SJCRH30 (cell line): ENCODE measurements around the gene LAIR2. TPM values are rescaled to one million over a fixed set of nuclear protein-coding genes. Genes with fewer than 3 reads are reported as not detected.
A peak's percentile ranks its signal among the peaks of the same experiment; 100 is the strongest.

ENCODE experiments used
- DNase-seq, 2 experiments: peaks; one replicate each; pipeline ENCODE4 v3.0.0-alpha.2; 2015 to 2020
- H3K27ac ChIP-seq: fragments of 250-450 bp; sonication (Bioruptor Pico); 2 replicates; pipeline ENCODE4 v1.5.1; 2020; ENCODE audit warnings: mild to moderate bottlenecking, moderate library complexity
- H3K27me3 ChIP-seq: fragments of 250-450 bp; sonication (Bioruptor Pico); 2 replicates; pipeline ENCODE4 v1.5.1; 2020; ENCODE audit warnings: mild to moderate bottlenecking, moderate library complexity
- H3K36me3 ChIP-seq: fragments of 250-450 bp; sonication (Bioruptor Pico); 2 replicates; pipeline ENCODE4 v1.5.1; 2020; ENCODE audit warnings: mild to moderate bottlenecking, moderate library complexity
- H3K4me1 ChIP-seq: fragments of 250-450 bp; sonication (Bioruptor Pico); 2 replicates; pipeline ENCODE4 v1.5.1; 2020; ENCODE audit warnings: mild to moderate bottlenecking, moderate library complexity
- H3K4me3 ChIP-seq: fragments of 250-450 bp; sonication (Bioruptor Pico); 2 replicates; pipeline ENCODE4 v1.5.1; 2020; ENCODE audit warnings: mild to moderate bottlenecking, moderate library complexity
- H3K9me3 ChIP-seq: fragments of 250-450 bp; sonication (Bioruptor Pico); replicated peaks from 2 replicates; pipeline ENCODE4 v1.5.1; 2020; ENCODE audit warnings: mild to moderate bottlenecking, moderate library complexity
- total RNA-seq: library from RNA; depleted of rRNA; stranded (reverse); fragments of >200 nt; shearing (Covaris generic); gene quantifications from 2 replicates; pipeline ENCODE4 v1.2.3, GENCODE V29; 2014; rRNA removed

LAIR2 gene
- total RNA-seq, 1 experiment from 2014 or later, result not detected

- peaks cover 8% of the 10 kb centered on the region for H3K27me3 ChIP-seq
- H3K4me3 ChIP-seq, result no peak overlapping the region
- no peak overlapping the region for H3K27ac ChIP-seq
- no peaks in the 10 kb centered on the region for H3K36me3 ChIP-seq
- no peak for DNase-seq
- H3K4me1 ChIP-seq, result no peaks in the 10 kb centered on the region
- H3K9me3 ChIP-seq, result no peaks in the 10 kb centered on the region
These were observed 53.6 kb downstream of the LAIR2 start for GRCh38 chr19:54556194-54556593.

- Histone ChIP-seq H3K27me3 (peaks cover 8% of the 10 kb centered on the region), H3K36me3 (no peaks in the 10 kb centered on the region), H3K27ac (no peak overlapping the region), H3K4me3 (no peak overlapping the region), H3K4me1 (no peaks in the 10 kb centered on the region), H3K9me3 (no peaks in the 10 kb centered on the region)
- peak in 1 of 2 experiments; percentile 17 for DNase-seq
These were observed 55.7 kb downstream of the LAIR2 start for GRCh38 chr19:54558339-54558738.

Other genes with a start within 250 kb of the LAIR2 start
- 0.02 TPM in 1 of 2 replicates, not detected in the other for gene LILRB5, start 245.6 kb upstream of the LAIR2 start, total RNA-seq
- not detected in 2 replicates for gene LILRB2, start 221.7 kb upstream of the LAIR2 start, total RNA-seq
- not detected in 2 replicates for gene LILRA5, start 189.7 kb upstream of the LAIR2 start, total RNA-seq
- not detected in 2 replicates for gene LILRA4, start 163.7 kb upstream of the LAIR2 start, total RNA-seq
- not detected in 2 replicates for gene LAIR1, start 137.9 kb upstream of the LAIR2 start, total RNA-seq
- not detected in 2 replicates for gene TTYH1, start 87.4 kb upstream of the LAIR2 start, total RNA-seq
- gene LENG8, start 53.6 kb upstream of the LAIR2 start, total RNA-seq, result 18.9 and 25.6 TPM in 2 replicates
- gene LENG9, start 39.1 kb upstream of the LAIR2 start, total RNA-seq, result 0.38 and 0.40 TPM in 2 replicates
- 0.20 and 1.2 TPM in 2 replicates for gene CDC42EP5, start 29.5 kb upstream of the LAIR2 start, total RNA-seq
- not detected in 2 replicates for gene LILRA2, start 71.0 kb downstream of the LAIR2 start, total RNA-seq
- not detected in 2 replicates for gene LILRA1, start 90.8 kb downstream of the LAIR2 start, total RNA-seq
- not detected in 2 replicates for gene LILRB1, start 127.7 kb downstream of the LAIR2 start, total RNA-seq
- not detected in 2 replicates for gene LILRB4, start 160.2 kb downstream of the LAIR2 start, total RNA-seq
- gene KIR3DL3, start 221.6 kb downstream of the LAIR2 start, total RNA-seq, result not detected in 2 replicates
- not detected in 2 replicates for gene KIR2DL3, start 235.7 kb downstream of the LAIR2 start, total RNA-seq